ENCODE results near the gene FGF6.

DNA sequence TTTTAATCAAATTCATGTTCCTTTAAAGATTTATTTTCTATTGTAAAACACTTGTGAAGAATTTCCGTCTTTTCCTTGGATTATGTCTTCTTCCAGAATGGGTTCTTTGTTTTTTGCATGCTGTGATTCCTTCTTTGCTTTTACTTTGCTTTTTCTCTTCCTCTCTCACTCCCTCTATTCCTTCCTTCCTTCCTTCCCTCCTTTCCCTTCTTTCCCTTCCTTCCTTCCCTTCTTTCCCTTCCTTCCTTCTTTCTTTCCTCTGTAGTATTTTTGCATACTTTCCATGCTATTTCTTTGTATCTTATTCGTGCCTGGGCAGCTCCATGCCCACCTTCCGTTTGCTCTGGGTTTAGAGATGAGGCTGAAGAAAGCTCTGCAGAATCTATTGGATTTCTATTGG is 44.5 kb downstream of the FGF6 start:
- TF ChIP-seq, protein P1, sequence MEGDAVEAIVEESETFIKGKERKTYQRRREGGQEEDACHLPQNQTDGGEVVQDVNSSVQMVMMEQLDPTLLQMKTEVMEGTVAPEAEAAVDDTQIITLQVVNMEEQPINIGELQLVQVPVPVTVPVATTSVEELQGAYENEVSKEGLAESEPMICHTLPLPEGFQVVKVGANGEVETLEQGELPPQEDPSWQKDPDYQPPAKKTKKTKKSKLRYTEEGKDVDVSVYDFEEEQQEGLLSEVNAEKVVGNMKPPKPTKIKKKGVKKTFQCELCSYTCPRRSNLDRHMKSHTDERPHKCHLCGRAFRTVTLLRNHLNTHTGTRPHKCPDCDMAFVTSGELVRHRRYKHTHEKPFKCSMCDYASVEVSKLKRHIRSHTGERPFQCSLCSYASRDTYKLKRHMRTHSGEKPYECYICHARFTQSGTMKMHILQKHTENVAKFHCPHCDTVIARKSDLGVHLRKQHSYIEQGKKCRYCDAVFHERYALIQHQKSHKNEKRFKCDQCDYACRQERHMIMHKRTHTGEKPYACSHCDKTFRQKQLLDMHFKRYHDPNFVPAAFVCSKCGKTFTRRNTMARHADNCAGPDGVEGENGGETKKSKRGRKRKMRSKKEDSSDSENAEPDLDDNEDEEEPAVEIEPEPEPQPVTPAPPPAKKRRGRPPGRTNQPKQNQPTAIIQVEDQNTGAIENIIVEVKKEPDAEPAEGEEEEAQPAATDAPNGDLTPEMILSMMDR (IDR thresholded peaks at IDR 0.05; ENCODE audit: low read depth, low read length) = no peak
- TF ChIP-seq EZH2phosphoT487 (IDR thresholded peaks at IDR 0.05; ENCODE audit: low read depth) = no peak
